Right lobe of liver (tissue), 6 donors: Measurements from ENCODE around the gene STAC3. TPM values are rescaled to one million over a fixed set of nuclear protein-coding genes. Genes with fewer than 3 reads are reported as not detected.

Experiments
- ATAC-seq, 4 donors: fragments of 200-7000 bp; cut with Tn5 transposase; one replicate each; pipeline ENCODE4 v1.9.1; 2020; ENCODE audit warnings: mild to moderate bottlenecking in 4 of 4, moderate library complexity in 4 of 4
- DNase-seq, 3 donors: peaks; one replicate each; pipeline ENCODE4 v3.0.0-alpha.2; 2020
- H3K27ac ChIP-seq, 3 donors: fragments of 200-600 bp; one replicate each; pipeline ENCODE4 v1.8.0; 2022
- H3K27me3 ChIP-seq, 2 donors: fragments of 200-600 bp; one replicate each; pipeline ENCODE4 v1.8.0; 2022
- H3K36me3 ChIP-seq, 4 donors: fragments of 200-600 bp; sonication (generic) in 1 of 4; one replicate each; pipeline versions ENCODE4 v1.5.1 to v1.8.0; 2017 to 2022; ENCODE audit warnings: control low read depth in 1 of 4
- H3K4me1 ChIP-seq, 4 donors: fragments of 200-600 bp; sonication (generic) in 1 of 4; one replicate each; pipeline versions ENCODE4 v1.5.1 to v1.8.0; 2017 to 2022; ENCODE audit warnings: control low read depth in 1 of 4
- H3K4me3 ChIP-seq, 3 donors: fragments of 200-600 bp; one replicate each; pipeline ENCODE4 v1.8.0; 2022
- H3K9me3 ChIP-seq, 4 donors: fragments of 200-600 bp; sonication (generic) in 1 of 4; one replicate each; pipeline versions ENCODE4 v1.5.1 to v1.8.0; 2017 to 2022; ENCODE audit warnings: control low read depth in 1 of 4
- POLR2A ChIP-seq: fragments of 450-650 bp; IDR thresholded peaks from one replicate; pipeline ENCODE4 v1.6.1; 2017; ENCODE audit warnings: antibody characterized with exemption, mild to moderate bottlenecking
- WGBS: methylation state at CpG from one replicate; pipeline ENCODE4 v1.1.6; 2018; ENCODE audit warnings: low coverage, low lambda C conversion rate; ENCODE audit not compliant: insufficient coverage; ENCODE audit errors: missing lambda C conversion rate; 5-methylcytosine and 5-hydroxymethylcytosine counted together
- intact Hi-C, 2 donors: fragments of 100-400 bp; cut with DNase I; formaldehyde crosslinking; loops; one replicate each; pipeline versions ENCODE4 v1.11.2 to v1.14.1; 2022
- total RNA-seq, 6 experiments: library from RNA; depleted of rRNA in 2 of 6; stranded (reverse); fragments of >200 nt in 2 of 6; fragmentation: NEBNext Ultra II Directional in 3 of 6; extraction: Animal tissue kit (Norgen Biotek cat#: 25700) in 3 of 6; gene quantifications; one replicate each; pipeline versions ENCODE4 v1.1.0 to v1.2.4, GENCODE V29; 2016 to 2023
- TF ChIP-seq, protein P1 (sequence below), 4 donors: fragments of 200-600 bp in 3 of 4; fragments of 450-650 bp in 1 of 4; IDR thresholded peaks; one replicate each; pipeline versions ENCODE4 v1.5.1 to v1.8.0; 2016 to 2022; ENCODE audit warnings: antibody characterized with exemption in 4 of 4, mild to moderate bottlenecking in 2 of 4
- donor health status: DM: no; HTN: yes; CAD: no.
- donor health status: DM: no; HTN: no; CAD: no.
- donor health status: DM: no; HTN: no; CAD: no.
- donor health status: DM: no; HTN: yes; CAD: no.
- donor health status: DM: no; HTN: yes; CAD: no.

The STAC3 gene
- total RNA-seq, 6 experiments from 2014 or later = 0.98 to 4.5 (median 1.8) TPM

DNA sequence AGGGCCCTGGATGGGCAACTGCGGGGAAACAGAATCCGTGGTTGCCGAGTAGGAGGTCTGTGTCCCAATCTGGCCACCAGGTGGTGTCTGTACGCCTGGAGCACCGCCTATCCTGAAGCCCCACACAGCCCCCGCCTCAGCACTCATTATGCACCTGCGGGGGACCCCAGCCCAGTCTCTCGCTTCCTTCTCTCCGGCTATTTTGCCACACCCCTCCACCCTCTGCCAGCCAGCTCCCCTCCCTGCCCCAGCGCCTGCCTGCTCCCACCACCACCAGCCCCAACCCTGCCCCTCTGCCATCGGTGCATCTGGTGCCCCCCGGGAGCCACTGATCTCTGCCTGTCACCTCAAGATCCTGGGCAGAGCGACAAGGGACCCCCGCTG lies 36.6 kb downstream of the STAC3 start:
- intact Hi-C loops = no loop called here
- H3K27ac ChIP-seq = no peak overlapping the region
- TF ChIP-seq, protein P1, sequence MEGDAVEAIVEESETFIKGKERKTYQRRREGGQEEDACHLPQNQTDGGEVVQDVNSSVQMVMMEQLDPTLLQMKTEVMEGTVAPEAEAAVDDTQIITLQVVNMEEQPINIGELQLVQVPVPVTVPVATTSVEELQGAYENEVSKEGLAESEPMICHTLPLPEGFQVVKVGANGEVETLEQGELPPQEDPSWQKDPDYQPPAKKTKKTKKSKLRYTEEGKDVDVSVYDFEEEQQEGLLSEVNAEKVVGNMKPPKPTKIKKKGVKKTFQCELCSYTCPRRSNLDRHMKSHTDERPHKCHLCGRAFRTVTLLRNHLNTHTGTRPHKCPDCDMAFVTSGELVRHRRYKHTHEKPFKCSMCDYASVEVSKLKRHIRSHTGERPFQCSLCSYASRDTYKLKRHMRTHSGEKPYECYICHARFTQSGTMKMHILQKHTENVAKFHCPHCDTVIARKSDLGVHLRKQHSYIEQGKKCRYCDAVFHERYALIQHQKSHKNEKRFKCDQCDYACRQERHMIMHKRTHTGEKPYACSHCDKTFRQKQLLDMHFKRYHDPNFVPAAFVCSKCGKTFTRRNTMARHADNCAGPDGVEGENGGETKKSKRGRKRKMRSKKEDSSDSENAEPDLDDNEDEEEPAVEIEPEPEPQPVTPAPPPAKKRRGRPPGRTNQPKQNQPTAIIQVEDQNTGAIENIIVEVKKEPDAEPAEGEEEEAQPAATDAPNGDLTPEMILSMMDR (IDR thresholded peaks at IDR 0.05) = peak; percentile 47 to 64 (median 58)
- no peak for TF ChIP-seq POLR2A
- H3K4me1 ChIP-seq = peaks cover 0 to 14% (median 0%) of the 10 kb centered on the region in 4 donors
- peak; percentile 51 to 61 (median 53) for ATAC-seq
- DNase-seq = peak in 1 of 3 donors; percentile 59
- H3K27me3 ChIP-seq = peaks cover 0 to 7% of the 10 kb centered on the region in 2 donors
- 6% methylated on average over 13 of the region's 14 CpGs for WGBS
- no peak overlapping the region for H3K4me3 ChIP-seq
- peaks cover 0 to 36% (median 15%) of the 10 kb centered on the region in 4 donors for H3K36me3 ChIP-seq
- no peaks in the 10 kb centered on the region for H3K9me3 ChIP-seq

GRCh38 chr12:57213763-57214397 lies 37.1 kb downstream of the STAC3 start:
- intact Hi-C loops = no loop called here

GRCh38 chr12:57213058-57213715 lies 37.8 kb downstream of the STAC3 start:
- DNase-seq (peak; percentile 82 to 85 (median 85)), ATAC-seq (peak; percentile 74 to 83 (median 79))
- peaks cover 0 to 48% (median 25%) of the 10 kb centered on the region in 4 donors for H3K36me3 ChIP-seq
- peaks cover 0 to 14% (median 0%) of the 10 kb centered on the region in 4 donors for H3K4me1 ChIP-seq
- H3K9me3 ChIP-seq = no peaks in the 10 kb centered on the region
- 13% methylated on average over 15 of the region's 16 CpGs for WGBS
- TF ChIP-seq, protein P1 (IDR thresholded peaks at IDR 0.05) = peak; percentile 87 to 94 (median 90)
- TF ChIP-seq POLR2A = no peak
- H3K4me3 ChIP-seq = no peak overlapping the region
- intact Hi-C loops = no loop called here
- peaks cover 0 to 7% of the 10 kb centered on the region in 2 donors for H3K27me3 ChIP-seq
- H3K27ac ChIP-seq = no peak overlapping the region

More at GRCh38 chr12:57213763-57214397, 37.1 kb downstream of the STAC3 start:
- Histone ChIP-seq H3K36me3 (peaks cover 0 to 41% (median 19%) of the 10 kb centered on the region in 4 donors), H3K4me3 (no peak overlapping the region), H3K9me3 (no peaks in the 10 kb centered on the region), H3K4me1 (peaks cover 0 to 14% (median 0%) of the 10 kb centered on the region in 4 donors), H3K27me3 (peaks cover 0 to 7% of the 10 kb centered on the region in 2 donors), H3K27ac (no peak overlapping the region)
- TF ChIP-seq POLR2A = no peak
- TF ChIP-seq, protein P1 (IDR thresholded peaks at IDR 0.05) = no peak
- ATAC-seq = peak in 1 of 4 donors; percentile 0
- 69% methylated on average over 3 of the region's 4 CpGs for WGBS
- no peak for DNase-seq

DNA sequence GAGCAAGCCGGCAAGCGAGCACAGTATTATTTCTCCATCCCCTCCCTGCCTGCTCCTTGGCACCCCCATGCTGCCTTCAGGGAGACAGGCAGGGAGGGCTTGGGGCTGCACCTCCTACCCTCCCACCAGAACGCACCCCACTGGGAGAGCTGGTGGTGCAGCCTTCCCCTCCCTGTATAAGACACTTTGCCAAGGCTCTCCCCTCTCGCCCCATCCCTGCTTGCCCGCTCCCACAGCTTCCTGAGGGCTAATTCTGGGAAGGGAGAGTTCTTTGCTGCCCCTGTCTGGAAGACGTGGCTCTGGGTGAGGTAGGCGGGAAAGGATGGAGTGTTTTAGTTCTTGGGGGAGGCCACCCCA lies 38.3 kb downstream of the STAC3 start:
- H3K27ac ChIP-seq = no peak overlapping the region
- H3K4me3 ChIP-seq = no peak overlapping the region
- no peaks in the 10 kb centered on the region for H3K9me3 ChIP-seq
- no peak for DNase-seq
- no peak for ATAC-seq
- peaks cover 0 to 53% (median 28%) of the 10 kb centered on the region in 4 donors for H3K36me3 ChIP-seq
- intact Hi-C loops = no loop called here
- H3K27me3 ChIP-seq = peaks cover 0 to 2% of the 10 kb centered on the region in 2 donors
- peaks cover 0 to 14% (median 0%) of the 10 kb centered on the region in 4 donors for H3K4me1 ChIP-seq
- TF ChIP-seq POLR2A = no peak
- TF ChIP-seq, protein P1 (IDR thresholded peaks at IDR 0.05) = no peak
- WGBS = 83% methylated on average over 3 of the region's 7 CpGs
